Tibial nerve (tissue), 4 donors: Measurements from ENCODE around the gene MAPK9. TPM values are rescaled to one million over a fixed set of nuclear protein-coding genes. Genes with fewer than 3 reads are reported as not detected.

Experiments
- DNase-seq, 2 donors: peaks; one replicate each; pipeline ENCODE4 v3.0.0-alpha.2; 2019; ENCODE audit warnings: low spot score in 2 of 2
- H3K27ac ChIP-seq, 4 donors: fragments of 200-600 bp; sonication (generic) in 3 of 4; one replicate each; pipeline ENCODE4 v1.5.1; 2017 to 2019; ENCODE audit warnings: mild to moderate bottlenecking in 1 of 4
- H3K27me3 ChIP-seq, 2 donors: fragments of 200-600 bp; sonication (generic) in 1 of 2; one replicate each; pipeline versions ENCODE4 v1.5.1 to v1.6.0; 2017 to 2019
- H3K36me3 ChIP-seq, 3 donors: fragments of 200-600 bp; sonication (generic); one replicate each; pipeline ENCODE4 v1.5.1; 2018 to 2019
- H3K4me1 ChIP-seq, 4 donors: fragments of 200-600 bp; sonication (generic) in 3 of 4; one replicate each; pipeline ENCODE4 v1.5.1; 2017 to 2019
- H3K4me3 ChIP-seq, 4 donors: fragments of 200-600 bp; sonication (generic) in 3 of 4; one replicate each; pipeline ENCODE4 v1.5.1; 2017 to 2019; ENCODE audit warnings: mild to moderate bottlenecking in 1 of 4, moderate library complexity in 1 of 4
- H3K9me3 ChIP-seq, 4 donors: fragments of 200-600 bp; sonication (generic) in 3 of 4; one replicate each; pipeline ENCODE4 v1.5.1; 2017 to 2019
- CTCF ChIP-seq, 5 experiments: fragments of 200-600 bp in 3 of 5; fragments of 450-650 bp in 2 of 5; sonication (generic) in 3 of 5; IDR thresholded peaks; one replicate each; pipeline ENCODE4 v1.5.1; 2016 to 2019; ENCODE audit warnings: antibody characterized with exemption in 5 of 5, mild to moderate bottlenecking in 3 of 5, moderate library complexity in 2 of 5
- EP300 ChIP-seq, 2 donors: sonication (generic); formaldehyde crosslinking; IDR thresholded peaks; one replicate each; pipeline ENCODE4 v1.6.1; 2017; ENCODE audit warnings: antibody characterized with exemption in 2 of 2, mild to moderate bottlenecking in 1 of 2
- POLR2A ChIP-seq, 2 donors: fragments of 450-650 bp; IDR thresholded peaks; one replicate each; pipeline ENCODE4 v1.6.1; 2017; ENCODE audit warnings: antibody characterized with exemption in 2 of 2, mild to moderate bottlenecking in 2 of 2, moderate library complexity in 2 of 2
- WGBS, 2 donors: methylation state at CpG; one replicate each; pipeline ENCODE4 v1.1.5; 2018; 5-methylcytosine and 5-hydroxymethylcytosine counted together
- total RNA-seq, 4 donors: library from RNA; depleted of rRNA; stranded (reverse); fragments of >200 nt; gene quantifications; one replicate each; pipeline ENCODE4 v1.1.0, GENCODE V29; 2016

MAPK9 gene
- total RNA-seq, 4 donors from 2014 or later: 21.2 to 31.2 (median 27.5) TPM

DNA sequence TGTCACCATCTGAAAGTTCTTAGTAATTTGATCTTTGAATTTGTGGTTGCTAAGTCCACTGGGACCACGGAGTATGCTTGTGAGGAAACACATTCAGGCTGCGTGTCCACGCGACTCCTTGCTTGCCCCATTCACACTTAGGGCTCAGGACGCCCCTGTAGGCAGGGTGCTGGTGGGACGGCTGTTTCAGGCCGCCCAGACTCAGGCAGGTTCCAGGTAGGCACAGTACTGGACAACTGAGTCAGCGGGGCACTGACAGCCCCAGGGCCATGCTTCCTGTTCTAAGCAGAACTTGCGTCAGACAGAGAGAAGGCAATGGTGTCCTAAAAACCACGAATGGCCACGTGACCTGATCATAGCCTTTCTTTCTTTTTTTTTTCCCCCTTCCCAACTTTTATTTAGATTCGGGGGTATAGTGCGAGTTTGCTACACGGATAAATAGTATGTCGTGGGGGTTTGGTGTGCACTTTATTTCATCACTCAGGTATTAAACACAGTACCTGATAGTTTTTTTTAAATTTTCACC lies 75.2 kb downstream of the MAPK9 start:
- Histone ChIP-seq H3K4me3 (no peak overlapping the region), H3K27me3 (no peaks in the 10 kb centered on the region), H3K9me3 (peaks cover 0 to 74% (median 21%) of the 10 kb centered on the region in 4 donors), H3K4me1 (no peaks in the 10 kb centered on the region), H3K27ac (no peak overlapping the region), H3K36me3 (peaks cover 0 to 14% (median 0%) of the 10 kb centered on the region in 3 donors)
- TF ChIP-seq POLR2A (IDR thresholded peaks at IDR 0.05) (no peak), EP300 (IDR thresholded peaks at IDR 0.05) (no peak), CTCF (IDR thresholded peaks at IDR 0.05) (no peak)
- 88 to 90% methylated on average over 15 of the region's 15 CpGs for WGBS, 2 donors
- DNase-seq: no peak

- no peak for DNase-seq
- peaks cover 0 to 8% (median 0%) of the 10 kb centered on the region in 3 donors for H3K36me3 ChIP-seq
- H3K4me1 ChIP-seq: no peaks in the 10 kb centered on the region
- peaks cover 0 to 67% (median 19%) of the 10 kb centered on the region in 4 donors for H3K9me3 ChIP-seq
- no peak overlapping the region for H3K27ac ChIP-seq
- no peak for TF ChIP-seq POLR2A (IDR thresholded peaks at IDR 0.05)
- no peak for TF ChIP-seq EP300 (IDR thresholded peaks at IDR 0.05)
- TF ChIP-seq CTCF (IDR thresholded peaks at IDR 0.05): no peak
- H3K4me3 ChIP-seq: no peak overlapping the region
- 85 to 90% methylated on average over 23 to 33 of the region's 34 CpGs for WGBS, 2 donors
- H3K27me3 ChIP-seq: no peaks in the 10 kb centered on the region
Observed at GRCh38 chr5:180215783-180216630, 75.9 kb downstream of the MAPK9 start.

DNA sequence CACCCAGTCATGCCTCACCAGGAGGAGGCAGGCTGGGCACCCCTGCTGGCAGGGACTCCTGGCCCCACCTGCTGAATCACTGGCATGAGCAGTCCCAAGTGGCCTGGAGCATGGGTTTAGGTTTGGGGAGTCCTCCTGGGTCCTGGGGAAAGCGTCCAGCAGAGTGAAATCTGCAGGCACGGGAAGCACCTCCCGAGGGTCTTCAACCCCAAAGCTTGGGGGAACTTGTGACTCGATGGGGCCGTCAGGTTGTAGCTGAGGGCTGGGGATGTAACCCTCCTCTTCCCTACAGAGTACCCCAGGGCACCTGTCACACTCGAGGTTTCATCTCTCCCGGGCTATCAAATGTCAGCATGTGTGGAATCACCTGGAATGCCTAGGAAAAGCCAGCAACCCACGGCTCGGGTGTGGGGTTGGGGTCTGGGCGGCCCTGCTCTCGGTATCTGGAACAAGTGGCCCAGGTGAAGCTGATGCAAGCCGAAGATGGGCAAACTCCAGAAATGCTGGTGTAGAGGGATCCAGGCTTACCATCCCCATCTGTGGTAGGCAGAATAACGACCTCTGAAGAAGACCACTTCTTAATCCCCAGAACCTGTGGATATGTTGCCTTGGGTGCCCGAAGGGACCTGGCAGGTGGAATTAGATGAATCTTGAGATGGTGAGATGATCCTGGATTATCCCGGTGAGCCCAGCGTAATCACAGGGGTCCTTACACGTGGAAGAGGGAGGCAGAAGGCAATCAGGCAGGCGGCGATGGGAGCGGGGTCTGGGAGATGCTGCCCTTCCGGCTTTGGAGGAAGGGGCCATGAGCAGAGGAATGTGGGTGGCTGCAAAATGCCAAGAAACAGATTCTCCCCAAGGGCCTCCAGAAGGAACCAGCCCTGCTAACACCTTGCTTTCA lies 76.8 kb downstream of the MAPK9 start:
- no peak overlapping the region for H3K4me3 ChIP-seq
- TF ChIP-seq EP300 (IDR thresholded peaks at IDR 0.05) (no peak), CTCF (IDR thresholded peaks at IDR 0.05) (no peak), POLR2A (IDR thresholded peaks at IDR 0.05) (no peak)
- H3K27me3 ChIP-seq: no peaks in the 10 kb centered on the region
- H3K27ac ChIP-seq: no peak overlapping the region
- no peaks in the 10 kb centered on the region for H3K4me1 ChIP-seq
- peaks cover 0 to 58% (median 17%) of the 10 kb centered on the region in 4 donors for H3K9me3 ChIP-seq
- H3K36me3 ChIP-seq: no peaks in the 10 kb centered on the region
- no peak for DNase-seq
- 92 to 94% methylated on average over 21 of the region's 21 CpGs for WGBS, 2 donors

GRCh38 chr5:180213657-180214207 lies 78.2 kb downstream of the MAPK9 start:
- no peak for DNase-seq
- Histone ChIP-seq H3K4me1 (peaks cover 0 to 3% (median 0%) of the 10 kb centered on the region in 4 donors), H3K4me3 (no peak overlapping the region), H3K27me3 (no peaks in the 10 kb centered on the region), H3K36me3 (no peaks in the 10 kb centered on the region), H3K9me3 (peaks cover 0 to 44% (median 10%) of the 10 kb centered on the region in 4 donors), H3K27ac (no peak overlapping the region)
- 85 to 88% methylated on average over 5 of the region's 5 CpGs for WGBS, 2 donors
- TF ChIP-seq EP300 (IDR thresholded peaks at IDR 0.05): no peak
- no peak for TF ChIP-seq CTCF (IDR thresholded peaks at IDR 0.05)
